ENCODE data around the gene HELZ.

- TF ChIP-seq CTCF (IDR thresholded peaks at IDR 0.05; ENCODE audit: control extremely low read depth in 1 of 3, insufficient read depth in 1 of 3, low read depth in 1 of 3, low read length in 3 of 3) (no peak), ATF3 (IDR thresholded peaks at IDR 0.05; ENCODE audit: insufficient read depth, low read depth, low read length) (no peak)
Measured at GRCh38 chr17:67067571-67068482, 177.2 kb downstream of the HELZ start.
